ENCODE measurements around the gene GPRIN3.
"Not testable (repeated sequence)": the region's sequence is repeated elsewhere in the genome, so short reads cannot be mapped to it uniquely, and the experiment has no call there.

The GPRIN3 gene

GRCh38 chr4:89314291-89314690, 6.7 kb upstream of the GPRIN3 start:
- Histone ChIP-seq H3K4me3 (replicated peaks; ENCODE audit: low read depth, low read length) (no peak overlapping the region), H3K27me3 (replicated peaks; ENCODE audit: control insufficient read depth, insufficient read depth, low read length) (no peaks in the 10 kb centered on the region), H3K36me3 (ENCODE audit: control insufficient read depth, insufficient read depth, low read length) (no peaks in the 10 kb centered on the region)
- no peak for DNase-seq (ENCODE audit: extremely low read depth, insufficient read length)
- TF ChIP-seq, protein P1, sequence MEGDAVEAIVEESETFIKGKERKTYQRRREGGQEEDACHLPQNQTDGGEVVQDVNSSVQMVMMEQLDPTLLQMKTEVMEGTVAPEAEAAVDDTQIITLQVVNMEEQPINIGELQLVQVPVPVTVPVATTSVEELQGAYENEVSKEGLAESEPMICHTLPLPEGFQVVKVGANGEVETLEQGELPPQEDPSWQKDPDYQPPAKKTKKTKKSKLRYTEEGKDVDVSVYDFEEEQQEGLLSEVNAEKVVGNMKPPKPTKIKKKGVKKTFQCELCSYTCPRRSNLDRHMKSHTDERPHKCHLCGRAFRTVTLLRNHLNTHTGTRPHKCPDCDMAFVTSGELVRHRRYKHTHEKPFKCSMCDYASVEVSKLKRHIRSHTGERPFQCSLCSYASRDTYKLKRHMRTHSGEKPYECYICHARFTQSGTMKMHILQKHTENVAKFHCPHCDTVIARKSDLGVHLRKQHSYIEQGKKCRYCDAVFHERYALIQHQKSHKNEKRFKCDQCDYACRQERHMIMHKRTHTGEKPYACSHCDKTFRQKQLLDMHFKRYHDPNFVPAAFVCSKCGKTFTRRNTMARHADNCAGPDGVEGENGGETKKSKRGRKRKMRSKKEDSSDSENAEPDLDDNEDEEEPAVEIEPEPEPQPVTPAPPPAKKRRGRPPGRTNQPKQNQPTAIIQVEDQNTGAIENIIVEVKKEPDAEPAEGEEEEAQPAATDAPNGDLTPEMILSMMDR (IDR thresholded peaks at IDR 0.05; ENCODE audit: insufficient read depth, low read length, poor library complexity, severe bottlenecking): no peak

- no peaks in the 10 kb centered on the region; the same call in 1 of the 2 replicates for H3K27me3 ChIP-seq (replicated peaks; ENCODE audit: control insufficient read depth, insufficient read depth, low read length)
- TF ChIP-seq, protein P1 (IDR thresholded peaks at IDR 0.05; ENCODE audit: insufficient read depth, low read length, poor library complexity, severe bottlenecking): no peak
- DNase-seq (ENCODE audit: extremely low read depth, insufficient read length): no peak
- no peak overlapping the region for H3K4me3 ChIP-seq (replicated peaks; ENCODE audit: low read depth, low read length)
- no peaks in the 10 kb centered on the region for H3K36me3 ChIP-seq (ENCODE audit: control insufficient read depth, insufficient read depth, low read length)
Observed at GRCh38 chr4:89312066-89312465, 4.5 kb upstream of the GPRIN3 start.

DNA sequence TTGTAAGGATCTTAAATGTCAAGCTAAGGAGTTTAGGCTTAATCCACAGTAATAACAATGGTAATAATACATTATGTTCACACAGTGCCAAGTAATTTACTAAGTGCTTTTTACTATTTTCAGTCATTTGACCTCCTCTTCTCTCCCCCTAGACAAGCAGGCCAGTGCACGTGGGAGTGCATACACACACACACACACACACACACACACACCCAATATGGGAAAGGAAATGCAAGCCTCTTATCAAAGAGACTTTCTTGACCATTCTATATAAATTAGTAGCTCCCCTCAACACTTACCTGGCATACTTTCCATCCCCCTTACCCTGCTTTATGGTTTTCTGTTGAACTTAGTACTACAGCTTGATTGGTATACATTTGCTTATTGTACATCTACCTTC, 3.8 kb upstream of the GPRIN3 start:
- Histone ChIP-seq H3K36me3 (ENCODE audit: control insufficient read depth, insufficient read depth, low read length) (no peaks in the 10 kb centered on the region), H3K27me3 (replicated peaks; ENCODE audit: control insufficient read depth, insufficient read depth, low read length) (no peaks in the 10 kb centered on the region; the same call in none of the 2 replicates), H3K4me3 (replicated peaks; ENCODE audit: low read depth, low read length) (no peak overlapping the region)
- no peak for DNase-seq (ENCODE audit: extremely low read depth, insufficient read length)
- TF ChIP-seq, protein P1 (IDR thresholded peaks at IDR 0.05; ENCODE audit: insufficient read depth, low read length, poor library complexity, severe bottlenecking): no peak

- not testable (repeated sequence) for H3K27me3 ChIP-seq (replicated peaks; ENCODE audit: control insufficient read depth, insufficient read depth, low read length); H3K36me3 ChIP-seq (ENCODE audit: control insufficient read depth, insufficient read depth, low read length); DNase-seq (ENCODE audit: extremely low read depth, insufficient read length); H3K4me3 ChIP-seq (replicated peaks; ENCODE audit: low read depth, low read length)
Observed at GRCh38 chr4:89309154-89309553, 1.6 kb upstream of the GPRIN3 start.

GRCh38 chr4:89308161-89308500, 531 bp upstream of the GPRIN3 start:
- Histone ChIP-seq H3K36me3 (ENCODE audit: control insufficient read depth, insufficient read depth, low read length) (no peaks in the 10 kb centered on the region), H3K27me3 (replicated peaks; ENCODE audit: control insufficient read depth, insufficient read depth, low read length) (no peaks in the 10 kb centered on the region; the same call in none of the 2 replicates), H3K4me3 (replicated peaks; ENCODE audit: low read depth, low read length) (no peak overlapping the region)
- TF ChIP-seq, protein P1 (IDR thresholded peaks at IDR 0.05; ENCODE audit: insufficient read depth, low read length, poor library complexity, severe bottlenecking): no peak
- no peak for DNase-seq (ENCODE audit: extremely low read depth, insufficient read length)

DNA sequence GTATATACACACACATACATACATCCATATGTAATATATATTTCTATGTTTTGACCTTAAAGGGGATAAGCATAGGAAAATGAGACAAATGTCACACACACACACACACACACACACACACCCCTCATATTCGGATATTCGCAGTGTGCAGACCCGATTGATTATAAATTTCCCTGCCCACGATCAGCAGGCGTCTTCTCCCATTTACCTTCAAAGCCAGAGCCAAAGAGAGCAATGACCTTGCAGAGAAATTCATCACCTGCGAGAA, 488 bp downstream of the GPRIN3 start:
- TF ChIP-seq, protein P1 (IDR thresholded peaks at IDR 0.05; ENCODE audit: insufficient read depth, low read length, poor library complexity, severe bottlenecking): no peak
- no peak for DNase-seq (ENCODE audit: extremely low read depth, insufficient read length)
- Histone ChIP-seq H3K27me3 (replicated peaks; ENCODE audit: control insufficient read depth, insufficient read depth, low read length) (no peaks in the 10 kb centered on the region; the same call in none of the 2 replicates), H3K36me3 (ENCODE audit: control insufficient read depth, insufficient read depth, low read length) (no peaks in the 10 kb centered on the region), H3K4me3 (replicated peaks; ENCODE audit: low read depth, low read length) (no peak overlapping the region)

All from GM06990 (cell line).